ENCODE data around the gene DHX35.

- no peak for TF ChIP-seq CTCF (IDR thresholded peaks at IDR 0.05)
- TF ChIP-seq POLR2A (IDR thresholded peaks at IDR 0.05): no peak
- no peak for TF ChIP-seq POLR2AphosphoS5 (IDR thresholded peaks at IDR 0.05)
These were observed 75.9 kb downstream of the DHX35 start for GRCh38 chr20:39038047-39038446.
